HG03139 (cell line): Measurements from ENCODE around the gene CEP162.
"Not testable (repeated sequence)": the region's sequence is repeated elsewhere in the genome, so short reads cannot be mapped to it uniquely, and the experiment has no call there.

ENCODE experiments used
- ATAC-seq: cut with Tn5 transposase; IDR thresholded peaks from one replicate; pipeline ENCODE4 v1.9.1; 2021; ENCODE audit not compliant: unreplicated experiment

Gene CEP162

GRCh38 chr6:84161190-84161589, 66.3 kb downstream of the CEP162 start:
- ATAC-seq = no peak

DNA sequence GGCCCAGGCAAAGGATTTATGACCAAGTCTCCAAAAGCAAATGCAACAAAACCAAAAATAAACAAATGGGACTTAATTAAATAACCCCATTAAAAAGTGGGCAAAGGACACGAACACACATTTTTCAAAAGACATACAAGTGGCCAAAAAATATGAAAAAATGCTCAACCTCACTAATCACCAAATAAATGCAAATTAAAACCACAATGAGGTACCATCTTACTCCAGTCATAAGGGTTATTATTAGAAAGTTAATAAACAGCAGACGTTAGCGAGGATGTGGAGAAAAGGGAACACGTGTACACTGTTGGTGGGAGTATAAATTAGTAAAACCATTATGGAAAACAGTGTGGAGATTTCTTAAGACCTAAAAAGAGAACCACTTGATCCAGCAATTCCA, 71.1 kb downstream of the CEP162 start:
- no peak for ATAC-seq

GRCh38 chr6:84151669-84152068, 75.8 kb downstream of the CEP162 start:
- ATAC-seq = no peak

DNA sequence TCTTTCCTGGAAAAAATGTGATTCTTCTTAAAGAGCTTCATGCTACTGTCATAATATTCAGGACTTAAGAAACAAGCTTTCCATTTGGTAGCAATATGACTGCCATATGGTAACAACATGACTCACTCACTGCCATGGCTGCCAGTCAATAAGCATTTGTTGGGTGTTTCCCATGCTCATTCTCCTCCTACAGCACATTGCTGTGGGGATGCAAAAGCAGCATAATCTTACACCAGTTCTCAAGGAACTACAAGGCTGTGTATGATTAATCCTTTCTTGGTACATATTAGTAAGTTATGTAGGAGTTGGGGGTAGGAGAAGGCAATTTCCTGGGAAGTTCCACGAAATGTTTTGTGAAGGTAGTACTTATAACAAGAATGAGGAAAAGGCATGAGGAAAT, 76.7 kb downstream of the CEP162 start:
- ATAC-seq = no peak

- no peak for ATAC-seq
These were observed 85.9 kb downstream of the CEP162 start for GRCh38 chr6:84141521-84141920.

- ATAC-seq = no peak
These were observed 88.1 kb downstream of the CEP162 start for GRCh38 chr6:84139311-84139710.

DNA sequence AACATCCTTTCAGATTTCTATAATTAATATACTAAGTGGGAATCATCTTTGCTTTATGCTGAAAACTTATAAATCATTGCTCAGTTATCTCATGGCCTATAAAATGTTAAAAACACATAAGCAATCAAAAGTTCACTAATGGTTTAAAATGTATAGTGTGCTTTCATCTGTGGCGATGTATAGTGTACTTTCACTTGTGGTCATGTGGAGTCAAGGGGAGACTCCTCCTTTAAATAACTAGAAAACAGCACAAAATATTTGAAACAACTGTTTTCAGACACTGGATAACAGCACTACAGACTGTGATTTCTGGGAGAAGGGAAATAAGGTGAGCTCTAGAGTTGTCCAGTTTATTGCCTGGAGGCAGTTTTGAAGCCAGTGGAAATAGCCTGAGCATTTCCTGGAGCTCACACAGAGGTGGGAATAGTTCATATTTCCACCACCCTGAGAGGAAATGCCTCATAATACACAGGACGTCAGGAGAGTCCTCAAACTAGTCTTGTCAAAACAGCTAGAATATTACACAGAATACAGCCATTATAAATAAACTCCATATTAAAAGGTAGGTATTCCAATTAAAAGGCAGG, 89.4 kb downstream of the CEP162 start:
- ATAC-seq = no peak

DNA sequence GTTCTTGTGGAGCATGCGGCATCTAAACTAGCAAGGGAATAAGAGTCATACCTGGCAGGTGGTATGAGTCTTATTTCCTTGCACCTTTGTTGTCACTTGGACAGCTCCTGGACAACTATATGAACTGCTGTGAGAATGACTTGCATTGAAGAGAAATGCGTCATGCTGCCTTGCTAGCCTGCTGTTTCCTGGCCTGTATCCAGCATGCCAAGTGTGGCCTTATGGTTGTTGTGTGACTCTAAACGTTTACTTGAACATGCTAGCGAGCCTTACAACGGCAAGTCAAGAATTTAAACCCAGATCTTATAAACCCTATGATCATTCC, 90.4 kb downstream of the CEP162 start:
- ATAC-seq = no peak

- ATAC-seq = no peak
These were observed 90.9 kb downstream of the CEP162 start for GRCh38 chr6:84136364-84137050.

DNA sequence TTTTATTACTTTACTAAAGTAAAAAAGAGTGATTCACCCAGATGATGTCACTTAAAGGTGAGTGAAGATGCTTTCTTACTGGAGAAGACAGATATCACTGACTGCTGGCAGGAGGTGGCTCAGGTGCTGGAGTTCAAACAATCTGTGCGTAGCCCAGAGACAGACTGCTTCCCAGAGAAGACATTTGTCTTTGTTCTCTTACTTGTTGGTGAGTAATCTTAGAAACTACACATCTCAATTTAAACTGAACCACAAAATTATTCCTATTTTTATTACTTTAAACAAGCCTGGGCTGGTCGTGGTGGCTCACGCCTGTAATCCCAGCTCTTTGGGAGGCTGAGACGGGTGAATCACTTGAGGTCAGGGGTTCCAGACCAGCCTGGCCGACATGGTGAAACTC, 92.2 kb downstream of the CEP162 start:
- no peak for ATAC-seq

GRCh38 chr6:84133385-84133784, 94.1 kb downstream of the CEP162 start:
- not testable (repeated sequence) for ATAC-seq

DNA sequence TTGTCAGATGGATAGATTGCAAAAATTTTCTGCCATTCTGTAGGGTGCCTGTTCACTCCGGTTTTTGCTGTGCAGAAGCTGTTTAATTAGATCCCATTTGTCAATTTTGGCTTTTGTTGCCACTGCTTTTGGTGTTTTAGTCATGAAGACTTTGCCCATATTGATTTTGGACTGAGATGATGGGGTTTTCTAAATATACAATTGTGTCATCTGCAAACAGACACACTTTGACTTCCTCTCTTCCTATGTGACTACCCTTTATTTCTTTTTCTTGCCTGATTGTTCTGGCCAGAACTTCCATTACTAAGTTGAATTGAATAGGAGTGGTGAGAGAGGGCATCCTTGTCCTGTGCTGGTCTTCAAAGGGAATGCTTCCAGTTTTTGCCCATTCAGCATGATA, 97.9 kb downstream of the CEP162 start:
- ATAC-seq = not testable (repeated sequence)

DNA sequence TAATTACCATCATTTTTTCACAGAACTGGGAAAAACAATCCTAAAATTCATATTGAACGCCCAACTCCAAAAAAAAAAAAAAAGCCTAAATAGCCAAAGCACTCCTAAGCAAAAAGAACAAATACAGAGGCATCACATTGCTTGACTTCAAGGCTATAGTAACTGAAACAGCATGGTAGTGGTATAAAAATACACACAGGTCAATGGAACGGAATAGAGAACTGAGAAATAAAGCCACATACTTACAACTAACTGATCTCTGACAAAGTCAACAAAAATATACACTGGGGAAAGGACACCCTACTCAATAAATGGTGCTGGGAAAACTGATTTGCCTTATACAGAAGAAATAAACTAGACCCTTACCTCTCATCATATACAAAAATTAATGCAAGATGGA, 104.3 kb downstream of the CEP162 start:
- ATAC-seq = no peak

GRCh38 chr6:84119277-84119676, 108.2 kb downstream of the CEP162 start:
- ATAC-seq = no peak

DNA sequence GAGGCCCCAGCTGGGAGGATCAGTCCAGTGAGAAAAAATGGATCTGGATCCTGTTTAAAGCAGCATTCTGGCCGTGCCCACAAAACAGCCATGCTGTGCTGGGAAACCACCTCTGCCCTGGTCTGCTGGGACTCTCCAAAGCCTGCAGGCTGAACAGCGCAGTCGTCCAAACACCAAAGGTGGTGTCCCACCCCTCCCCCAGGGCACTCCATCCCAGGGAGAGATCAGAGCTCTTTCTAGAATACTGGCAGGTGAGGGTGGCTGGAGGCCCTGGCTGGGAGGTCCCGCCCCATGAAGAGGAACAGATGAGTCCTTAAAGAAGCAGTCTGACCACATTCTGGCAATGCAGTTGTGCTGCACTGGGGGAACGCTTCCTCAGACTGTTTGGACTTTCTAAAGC, 109.3 kb downstream of the CEP162 start:
- ATAC-seq = no peak

- ATAC-seq = not testable (repeated sequence)
These were observed 112.4 kb downstream of the CEP162 start for GRCh38 chr6:84114933-84115594.

- not testable (repeated sequence) for ATAC-seq
These were observed 116.1 kb downstream of the CEP162 start for GRCh38 chr6:84111351-84111750.

DNA sequence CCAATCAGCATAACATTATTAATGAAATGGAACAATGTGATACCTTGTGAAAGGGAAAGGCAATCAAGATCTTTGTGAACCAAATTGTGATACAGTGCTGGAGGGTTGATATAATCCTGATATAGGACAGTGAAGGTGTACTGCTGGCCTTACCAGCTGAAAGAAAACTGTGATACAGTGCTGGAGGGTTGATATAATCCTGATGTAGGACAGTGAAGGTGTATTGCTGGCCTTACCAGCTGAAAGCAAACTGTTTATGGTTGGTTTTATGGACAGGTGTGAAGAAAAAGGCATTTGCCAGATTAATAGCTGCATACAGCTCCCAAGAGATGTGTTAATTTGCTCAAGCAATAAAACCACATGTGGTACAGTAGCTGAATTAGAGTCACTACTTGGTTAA, 119.9 kb downstream of the CEP162 start:
- no peak for ATAC-seq

DNA sequence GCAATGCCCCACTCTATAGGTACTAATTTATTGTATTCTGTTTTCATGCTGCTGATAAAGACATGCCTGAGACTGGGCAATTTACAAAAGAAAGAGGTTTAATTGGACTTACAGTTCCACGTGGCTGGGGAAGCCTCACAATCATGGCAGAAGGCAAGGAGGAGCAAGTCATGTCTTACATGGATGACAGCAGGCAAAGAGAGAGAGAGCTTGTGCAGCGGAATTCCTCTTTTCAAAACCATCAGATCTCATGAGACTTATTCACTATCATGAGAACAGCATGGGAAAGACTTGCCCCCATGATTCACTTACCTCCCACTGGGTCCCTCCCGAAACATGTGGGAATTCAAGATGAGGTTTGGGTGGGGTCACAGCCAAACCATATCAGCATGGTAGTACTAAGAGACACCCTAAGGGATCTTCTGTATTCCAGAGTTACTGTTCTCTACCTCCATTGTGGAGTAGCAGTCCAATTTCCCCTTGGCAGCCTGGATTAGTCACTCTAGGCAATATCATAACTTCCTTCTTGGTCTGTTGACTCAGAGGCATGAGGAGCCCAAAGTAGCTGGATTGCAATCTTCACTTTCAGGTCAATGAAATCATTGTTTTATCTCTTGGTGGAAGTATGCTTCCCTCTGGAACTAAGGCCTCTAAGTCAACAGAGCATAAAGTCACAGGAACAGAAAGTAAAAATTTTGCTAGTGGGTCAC, 122.1 kb downstream of the CEP162 start:
- ATAC-seq = not testable (repeated sequence)

DNA sequence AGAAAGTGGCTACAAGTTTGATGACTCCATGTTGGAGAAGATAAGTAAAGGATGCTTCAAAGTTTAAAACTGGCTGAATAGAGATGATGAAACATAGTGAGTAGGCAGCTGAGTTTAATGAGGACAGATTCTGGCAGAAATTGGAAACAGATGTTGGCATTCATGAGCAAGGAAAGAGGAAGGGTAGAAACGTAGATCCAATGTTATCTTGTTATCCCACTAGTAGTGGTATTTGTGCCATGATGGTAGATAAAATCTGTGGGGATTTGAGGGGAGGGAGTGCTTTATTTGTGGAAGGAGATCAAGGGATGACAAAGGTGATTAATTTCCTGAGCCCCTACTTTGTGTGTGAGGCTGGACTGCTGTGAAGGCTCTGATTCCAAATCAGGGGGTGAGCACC, 124.4 kb downstream of the CEP162 start:
- no peak for ATAC-seq

GRCh38 chr6:84095156-84095555, 132.3 kb downstream of the CEP162 start:
- no peak for ATAC-seq
